Muscle of arm (tissue), 12 donors: ENCODE data around the gene ACTC1. TPM values are rescaled to one million over a fixed set of nuclear protein-coding genes. Genes with fewer than 3 reads are reported as not detected.

ENCODE experiments used
- DNase-seq: peaks from one replicate; pipeline ENCODE4 v3.0.0-alpha.2; 2013
- polyA plus RNA-seq, 12 donors: library from polyadenylated mRNA; unstranded; fragments of 120-200 nt; gene quantifications; one replicate each; pipeline ENCODE4 v1.2.1, GENCODE V29; 2013; ENCODE audit not compliant: insufficient read length in 12 of 12

The ACTC1 gene
- polyA plus RNA-seq, 12 donors: 1,472 to 10,073 (median 8,823) TPM

GRCh38 chr15:34804776-34805175 lies 9.4 kb upstream of the ACTC1 start:
- DNase-seq: no peak

- no peak for DNase-seq
These were observed 8.8 kb upstream of the ACTC1 start for GRCh38 chr15:34804113-34804512.

GRCh38 chr15:34802803-34803750 lies 7.7 kb upstream of the ACTC1 start:
- no peak for DNase-seq

- DNase-seq: no peak
These were observed 7.0 kb upstream of the ACTC1 start for GRCh38 chr15:34802371-34802770.

GRCh38 chr15:34799149-34800101 lies 4.1 kb upstream of the ACTC1 start:
- DNase-seq: peak; percentile 33

GRCh38 chr15:34796847-34797435 lies 1.6 kb upstream of the ACTC1 start:
- no peak for DNase-seq

GRCh38 chr15:34794590-34795206 lies 651 bp downstream of the ACTC1 start:
- no peak for DNase-seq

- no peak for DNase-seq
These were observed 1.4 kb downstream of the ACTC1 start for GRCh38 chr15:34793901-34794300.

GRCh38 chr15:34793071-34793470 lies 2.3 kb downstream of the ACTC1 start:
- DNase-seq: no peak

GRCh38 chr15:34791701-34792100 lies 3.6 kb downstream of the ACTC1 start:
- DNase-seq: no peak

GRCh38 chr15:34790121-34790520 lies 5.2 kb downstream of the ACTC1 start:
- DNase-seq: no peak

GRCh38 chr15:34789326-34789725 lies 6.0 kb downstream of the ACTC1 start:
- DNase-seq: no peak

GRCh38 chr15:34786206-34786605 lies 9.1 kb downstream of the ACTC1 start:
- DNase-seq: no peak

GRCh38 chr15:34783991-34784390 lies 11.4 kb downstream of the ACTC1 start:
- no peak for DNase-seq

- DNase-seq: no peak
These were observed 11.9 kb downstream of the ACTC1 start for GRCh38 chr15:34783431-34783830.

- DNase-seq: no peak
These were observed 12.4 kb downstream of the ACTC1 start for GRCh38 chr15:34782901-34783300.

- DNase-seq: no peak
These were observed 14.6 kb downstream of the ACTC1 start for GRCh38 chr15:34780725-34781124.

- no peak for DNase-seq
These were observed 18.7 kb downstream of the ACTC1 start for GRCh38 chr15:34776606-34777105.

GRCh38 chr15:34773917-34774316 lies 21.4 kb downstream of the ACTC1 start:
- DNase-seq: no peak

- DNase-seq: no peak
These were observed 22.3 kb downstream of the ACTC1 start for GRCh38 chr15:34773013-34773412.

GRCh38 chr15:34772312-34772711 lies 23.0 kb downstream of the ACTC1 start:
- no peak for DNase-seq
